Measurements from ENCODE around the gene RILP.

Gene RILP

GRCh38 chr17:1644493-1645206 lies 5.0 kb downstream of the RILP start:
- ATAC-seq: no peak
- TF ChIP-seq ARNTL (CRISPR knock-in tag; IDR thresholded peaks at IDR 0.05; ENCODE audit: borderline replicate concordance, low read depth) (no peak), CSDC2 (CRISPR knock-in tag; IDR thresholded peaks at IDR 0.05) (no peak), BACH2 (CRISPR knock-in tag; IDR thresholded peaks at IDR 0.05; ENCODE audit: borderline replicate concordance) (no peak)
- TF ChIP-seq, protein P1, sequence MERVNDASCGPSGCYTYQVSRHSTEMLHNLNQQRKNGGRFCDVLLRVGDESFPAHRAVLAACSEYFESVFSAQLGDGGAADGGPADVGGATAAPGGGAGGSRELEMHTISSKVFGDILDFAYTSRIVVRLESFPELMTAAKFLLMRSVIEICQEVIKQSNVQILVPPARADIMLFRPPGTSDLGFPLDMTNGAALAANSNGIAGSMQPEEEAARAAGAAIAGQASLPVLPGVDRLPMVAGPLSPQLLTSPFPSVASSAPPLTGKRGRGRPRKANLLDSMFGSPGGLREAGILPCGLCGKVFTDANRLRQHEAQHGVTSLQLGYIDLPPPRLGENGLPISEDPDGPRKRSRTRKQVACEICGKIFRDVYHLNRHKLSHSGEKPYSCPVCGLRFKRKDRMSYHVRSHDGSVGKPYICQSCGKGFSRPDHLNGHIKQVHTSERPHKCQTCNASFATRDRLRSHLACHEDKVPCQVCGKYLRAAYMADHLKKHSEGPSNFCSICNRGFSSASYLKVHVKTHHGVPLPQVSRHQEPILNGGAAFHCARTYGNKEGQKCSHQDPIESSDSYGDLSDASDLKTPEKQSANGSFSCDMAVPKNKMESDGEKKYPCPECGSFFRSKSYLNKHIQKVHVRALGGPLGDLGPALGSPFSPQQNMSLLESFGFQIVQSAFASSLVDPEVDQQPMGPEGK (CRISPR knock-in tag; IDR thresholded peaks at IDR 0.05; ENCODE audit: borderline replicate concordance): no peak

GRCh38 chr17:1643999-1644492 lies 5.6 kb downstream of the RILP start:
- ATAC-seq: no peak

More at GRCh38 chr17:1643999-1644492, 5.6 kb downstream of the RILP start:
- no peak for TF ChIP-seq ARNTL (CRISPR knock-in tag; IDR thresholded peaks at IDR 0.05; ENCODE audit: borderline replicate concordance, low read depth)
- no peak for TF ChIP-seq CSDC2 (CRISPR knock-in tag; IDR thresholded peaks at IDR 0.05)
- no peak for TF ChIP-seq ZFP30 (CRISPR knock-in tag; IDR thresholded peaks at IDR 0.05)
- no peak for TF ChIP-seq ISL1 (CRISPR knock-in tag; IDR thresholded peaks at IDR 0.05)
- TF ChIP-seq TOX (CRISPR knock-in tag; IDR thresholded peaks at IDR 0.05; ENCODE audit: borderline replicate concordance): no peak
- no peak for TF ChIP-seq ZC3H10 (CRISPR knock-in tag; IDR thresholded peaks at IDR 0.05)
- no peak for TF ChIP-seq ZNF70 (CRISPR knock-in tag; IDR thresholded peaks at IDR 0.05)
- no peak for TF ChIP-seq SNAI2 (CRISPR knock-in tag; IDR thresholded peaks at IDR 0.05)
- TF ChIP-seq OSR1 (CRISPR knock-in tag; IDR thresholded peaks at IDR 0.05): no peak
- TF ChIP-seq PPARA (CRISPR knock-in tag; IDR thresholded peaks at IDR 0.05; ENCODE audit: borderline replicate concordance): no peak
- no peak for TF ChIP-seq ZFP3 (CRISPR knock-in tag; IDR thresholded peaks at IDR 0.05)
- TF ChIP-seq, protein P1 (CRISPR knock-in tag; IDR thresholded peaks at IDR 0.05; ENCODE audit: borderline replicate concordance): no peak
- TF ChIP-seq TSHZ2 (CRISPR knock-in tag; IDR thresholded peaks at IDR 0.05): no peak
- TF ChIP-seq, protein P2, sequence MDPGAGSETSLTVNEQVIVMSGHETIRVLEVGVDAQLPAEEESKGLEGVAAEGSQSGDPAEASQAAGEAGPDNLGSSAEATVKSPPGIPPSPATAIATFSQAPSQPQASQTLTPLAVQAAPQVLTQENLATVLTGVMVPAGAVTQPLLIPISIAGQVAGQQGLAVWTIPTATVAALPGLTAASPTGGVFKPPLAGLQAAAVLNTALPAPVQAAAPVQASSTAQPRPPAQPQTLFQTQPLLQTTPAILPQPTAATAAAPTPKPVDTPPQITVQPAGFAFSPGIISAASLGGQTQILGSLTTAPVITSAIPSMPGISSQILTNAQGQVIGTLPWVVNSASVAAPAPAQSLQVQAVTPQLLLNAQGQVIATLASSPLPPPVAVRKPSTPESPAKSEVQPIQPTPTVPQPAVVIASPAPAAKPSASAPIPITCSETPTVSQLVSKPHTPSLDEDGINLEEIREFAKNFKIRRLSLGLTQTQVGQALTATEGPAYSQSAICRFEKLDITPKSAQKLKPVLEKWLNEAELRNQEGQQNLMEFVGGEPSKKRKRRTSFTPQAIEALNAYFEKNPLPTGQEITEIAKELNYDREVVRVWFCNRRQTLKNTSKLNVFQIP (CRISPR knock-in tag; IDR thresholded peaks at IDR 0.05; ENCODE audit: borderline replicate concordance, low read depth): no peak
- TF ChIP-seq, protein P3, sequence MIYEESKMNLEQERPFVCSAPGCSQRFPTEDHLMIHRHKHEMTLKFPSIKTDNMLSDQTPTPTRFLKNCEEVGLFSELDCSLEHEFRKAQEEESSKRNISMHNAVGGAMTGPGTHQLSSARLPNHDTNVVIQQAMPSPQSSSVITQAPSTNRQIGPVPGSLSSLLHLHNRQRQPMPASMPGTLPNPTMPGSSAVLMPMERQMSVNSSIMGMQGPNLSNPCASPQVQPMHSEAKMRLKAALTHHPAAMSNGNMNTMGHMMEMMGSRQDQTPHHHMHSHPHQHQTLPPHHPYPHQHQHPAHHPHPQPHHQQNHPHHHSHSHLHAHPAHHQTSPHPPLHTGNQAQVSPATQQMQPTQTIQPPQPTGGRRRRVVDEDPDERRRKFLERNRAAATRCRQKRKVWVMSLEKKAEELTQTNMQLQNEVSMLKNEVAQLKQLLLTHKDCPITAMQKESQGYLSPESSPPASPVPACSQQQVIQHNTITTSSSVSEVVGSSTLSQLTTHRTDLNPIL (CRISPR knock-in tag; IDR thresholded peaks at IDR 0.05; ENCODE audit: low read depth): no peak
- TF ChIP-seq CSRNP3 (CRISPR knock-in tag; IDR thresholded peaks at IDR 0.05): no peak
- no peak for TF ChIP-seq GLIS3 (CRISPR knock-in tag; IDR thresholded peaks at IDR 0.05)
- TF ChIP-seq ZNF565 (CRISPR knock-in tag; conservative IDR thresholded peaks at IDR 0.05; ENCODE audit: low read depth): no peak
- no peak for TF ChIP-seq ESRRG (CRISPR knock-in tag; IDR thresholded peaks at IDR 0.05)
- no peak for TF ChIP-seq RARB (CRISPR knock-in tag; IDR thresholded peaks at IDR 0.05)

Measured in SK-N-SH treated with all-trans-retinoic acid at 6 μM for 48 hours (cell line).